NOMO-1 (cell line): ENCODE measurements around the gene ST6GALNAC6.

Experiments used
- DNase-seq, 2 experiments: peaks; one replicate each; lab custom pipeline; 2025; ENCODE audit not compliant: unreplicated experiment in 2 of 2; lab: John Stamatoyannopoulos, UW

The ST6GALNAC6 gene, protein sequence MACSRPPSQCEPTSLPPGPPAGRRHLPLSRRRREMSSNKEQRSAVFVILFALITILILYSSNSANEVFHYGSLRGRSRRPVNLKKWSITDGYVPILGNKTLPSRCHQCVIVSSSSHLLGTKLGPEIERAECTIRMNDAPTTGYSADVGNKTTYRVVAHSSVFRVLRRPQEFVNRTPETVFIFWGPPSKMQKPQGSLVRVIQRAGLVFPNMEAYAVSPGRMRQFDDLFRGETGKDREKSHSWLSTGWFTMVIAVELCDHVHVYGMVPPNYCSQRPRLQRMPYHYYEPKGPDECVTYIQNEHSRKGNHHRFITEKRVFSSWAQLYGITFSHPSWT

DNA sequence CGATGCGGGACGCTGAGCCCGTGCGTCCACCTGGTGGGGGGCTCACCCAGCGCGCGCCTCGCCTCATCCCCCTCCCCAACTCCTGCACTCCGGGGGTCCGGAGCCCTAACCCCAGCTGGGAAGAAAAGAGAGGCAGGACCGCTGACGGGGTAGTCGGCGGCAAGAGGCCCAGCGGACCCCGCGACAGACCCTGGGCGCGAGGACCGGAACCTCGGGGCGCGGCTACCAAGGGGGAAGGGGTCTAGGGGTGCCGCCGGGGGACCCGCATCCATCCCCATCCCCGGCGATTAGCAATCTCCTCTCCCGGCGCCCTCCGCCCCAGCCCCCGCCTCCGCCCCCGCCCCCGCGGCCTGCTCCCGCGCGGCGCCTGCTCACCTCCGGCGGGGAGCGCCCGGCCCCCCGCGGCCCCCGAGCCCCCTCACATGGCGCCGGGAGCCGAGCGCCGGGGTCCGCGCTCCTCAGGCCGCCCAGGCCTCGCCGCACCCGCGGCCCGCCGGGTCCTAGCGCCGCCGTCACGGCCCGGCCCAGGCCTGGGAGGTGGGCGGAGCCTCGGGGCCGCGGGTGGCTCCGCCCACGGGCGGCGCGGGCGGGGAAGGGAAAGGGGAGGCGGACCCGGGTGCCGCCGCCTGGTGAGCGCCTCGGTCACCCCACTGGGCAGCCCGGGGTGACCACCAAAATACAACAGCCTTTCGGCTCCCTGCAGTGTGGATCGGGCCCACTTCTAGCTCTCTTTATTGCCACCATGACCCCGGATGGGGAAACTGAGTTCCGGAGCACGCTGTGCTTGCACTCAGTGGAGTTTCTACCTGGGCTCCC, at the start of gene ST6GALNAC6:
TSS of gene ST6GALNAC6 (minus strand) at position 476 of the 816 bp plus-strand sequence. CDS start 1,622 bp downstream, outside the sequence.
- peak; percentile 44 to 72 for DNase-seq

DNA sequence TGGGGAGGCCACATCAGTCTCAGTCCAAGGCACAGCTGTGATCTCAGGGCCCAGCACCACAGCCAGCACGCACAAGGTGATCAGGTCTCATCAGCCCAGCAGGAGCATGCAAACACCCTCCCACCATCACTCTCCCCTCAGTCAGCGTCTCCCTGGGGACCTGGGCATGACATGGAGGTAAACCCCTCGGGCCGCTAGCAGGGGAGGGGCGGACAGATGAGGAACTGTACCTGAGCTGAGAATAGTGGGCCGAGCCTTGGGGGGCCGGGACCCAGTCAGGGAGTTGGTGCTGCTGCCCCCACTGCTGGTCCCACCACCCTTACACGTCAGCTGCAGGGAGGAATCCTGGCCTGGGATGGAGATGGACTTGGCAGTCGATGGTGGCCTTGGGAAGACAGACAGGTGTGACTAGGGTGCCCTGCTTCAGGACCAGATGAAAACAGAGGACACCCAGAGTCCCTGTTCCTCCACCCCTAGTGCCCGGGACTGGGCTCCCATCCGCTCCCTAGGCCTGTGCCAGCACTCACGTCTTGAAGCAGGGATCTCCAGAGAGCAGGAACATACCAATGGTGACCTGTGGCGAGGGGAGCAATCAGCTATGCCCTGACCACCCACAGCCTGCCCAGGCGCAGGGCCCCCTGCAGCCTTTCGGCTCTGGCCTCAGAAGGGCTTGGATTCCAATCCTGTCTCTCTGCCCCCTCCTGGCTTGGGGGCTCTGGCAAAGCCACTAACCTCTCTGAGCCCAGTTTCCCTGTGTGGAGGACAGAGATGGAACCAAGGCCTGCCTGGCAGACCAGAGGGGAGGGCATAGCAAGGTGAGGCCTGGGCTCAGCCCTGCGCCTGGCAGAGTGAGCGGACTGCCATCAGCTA, 48.7 kb upstream of the ST6GALNAC6 start:
- DNase-seq: no peak

DNA sequence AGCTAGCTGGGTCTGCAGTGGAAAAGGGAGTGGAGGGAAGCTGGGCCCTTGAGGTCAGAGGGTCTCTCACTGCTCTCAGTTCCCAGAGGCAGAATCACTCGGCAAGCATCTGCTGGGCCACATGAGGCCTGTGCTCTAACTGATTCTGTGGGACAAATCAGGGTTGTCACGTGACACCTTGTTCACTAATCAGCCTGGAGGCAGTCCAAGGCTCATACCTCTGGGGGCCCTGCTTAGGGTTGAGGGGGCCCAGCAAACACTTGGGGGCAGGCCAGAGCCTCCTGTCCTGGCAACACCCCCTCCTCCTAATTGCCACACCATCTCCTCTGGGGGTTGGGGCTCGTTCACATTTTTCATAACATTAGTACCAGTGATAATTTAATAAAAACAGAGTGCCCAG, 47.3 kb upstream of the ST6GALNAC6 start:
- no peak for DNase-seq

DNA sequence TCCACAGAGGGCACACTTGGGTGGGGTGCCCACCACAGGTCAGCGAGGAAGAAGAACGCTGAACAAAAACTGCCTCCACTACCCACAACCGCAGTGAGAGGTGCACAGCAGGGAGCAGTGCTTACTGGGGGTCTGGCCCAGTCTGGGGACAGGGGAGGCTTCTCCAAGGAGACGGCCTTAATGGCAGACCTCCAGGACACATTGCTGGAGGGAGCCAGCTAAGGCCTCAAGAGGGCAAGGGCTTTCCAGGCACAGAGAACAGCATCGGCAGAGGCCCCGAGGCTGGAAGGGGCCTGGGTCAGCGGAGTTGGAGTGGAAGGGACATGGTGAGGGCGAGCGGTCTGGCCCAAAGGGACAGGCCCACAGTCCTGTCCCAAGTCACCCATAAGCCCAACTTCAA, 46.5 kb upstream of the ST6GALNAC6 start:
- no peak for DNase-seq

DNA sequence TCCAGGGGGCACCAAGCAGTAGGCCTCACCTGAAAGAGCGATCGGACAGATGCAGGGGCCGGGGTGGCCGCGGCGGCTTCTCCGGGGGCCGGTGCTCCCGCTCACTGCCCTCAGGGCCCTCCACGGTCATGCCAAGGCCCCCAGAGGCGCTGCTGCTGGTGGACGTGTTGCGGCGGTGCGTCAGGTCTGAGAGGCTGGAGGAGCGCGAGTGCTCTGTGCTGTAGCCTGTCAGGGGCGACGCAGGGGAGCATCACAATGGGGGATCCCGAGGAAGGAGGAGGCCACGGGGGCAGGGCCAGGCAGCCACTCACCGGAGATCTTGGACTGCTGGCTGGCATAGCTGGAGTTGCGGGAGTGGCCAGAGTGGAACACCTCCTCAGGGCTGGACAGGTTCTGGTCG, 45.9 kb upstream of the ST6GALNAC6 start:
- no peak for DNase-seq

DNA sequence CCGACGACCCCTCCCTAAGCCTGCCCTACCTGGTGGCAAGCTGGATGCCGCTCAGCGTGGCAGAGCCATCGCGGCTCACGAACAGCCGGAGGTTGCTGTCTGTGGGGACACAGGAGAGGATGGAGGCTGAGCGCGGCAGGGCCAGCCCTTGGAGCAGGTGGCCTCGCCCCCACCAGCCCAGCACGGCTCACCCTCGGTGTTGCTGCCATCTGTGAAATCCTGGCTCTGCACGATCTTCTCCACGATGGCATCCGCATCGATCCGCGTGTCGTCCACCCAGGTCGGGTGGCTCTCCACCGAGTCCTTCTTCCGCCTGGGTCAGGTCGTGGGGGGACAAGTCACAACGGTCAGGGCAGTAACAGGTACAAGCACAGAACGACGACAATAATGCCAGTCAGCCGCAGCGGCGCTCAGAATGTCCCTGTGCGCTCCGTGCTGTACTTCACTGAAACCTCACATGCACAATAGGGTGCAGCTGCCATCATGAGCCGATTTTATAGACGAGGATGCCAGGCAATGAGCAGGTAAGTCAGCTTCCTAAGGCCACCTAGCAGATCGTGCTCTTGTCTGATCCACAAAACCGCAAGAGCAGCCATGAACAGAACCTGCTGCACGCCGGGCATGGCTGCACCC, 45.3 kb upstream of the ST6GALNAC6 start:
- no peak for DNase-seq

DNA sequence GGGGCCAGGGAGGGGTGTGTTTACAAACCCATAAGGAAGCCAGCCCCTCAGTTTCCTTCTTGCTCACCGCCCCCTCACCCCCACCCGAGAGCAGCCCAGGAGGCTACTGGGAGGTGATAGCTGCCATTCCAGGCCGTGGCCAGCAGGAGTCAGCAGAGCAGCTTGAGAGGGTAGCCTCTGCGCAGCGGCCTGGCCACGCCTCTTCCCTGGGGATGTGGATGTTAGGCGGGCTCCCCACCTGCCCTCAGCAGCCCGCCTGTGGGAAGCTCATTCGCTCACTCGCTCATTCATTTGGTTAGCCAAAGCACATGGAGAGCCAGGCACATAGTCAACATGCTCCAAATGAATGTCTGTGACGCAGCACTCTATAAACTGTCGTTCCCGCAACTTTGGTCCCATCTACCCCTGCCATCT, 44.3 kb upstream of the ST6GALNAC6 start:
- peak; percentile 58 to 67 for DNase-seq

DNA sequence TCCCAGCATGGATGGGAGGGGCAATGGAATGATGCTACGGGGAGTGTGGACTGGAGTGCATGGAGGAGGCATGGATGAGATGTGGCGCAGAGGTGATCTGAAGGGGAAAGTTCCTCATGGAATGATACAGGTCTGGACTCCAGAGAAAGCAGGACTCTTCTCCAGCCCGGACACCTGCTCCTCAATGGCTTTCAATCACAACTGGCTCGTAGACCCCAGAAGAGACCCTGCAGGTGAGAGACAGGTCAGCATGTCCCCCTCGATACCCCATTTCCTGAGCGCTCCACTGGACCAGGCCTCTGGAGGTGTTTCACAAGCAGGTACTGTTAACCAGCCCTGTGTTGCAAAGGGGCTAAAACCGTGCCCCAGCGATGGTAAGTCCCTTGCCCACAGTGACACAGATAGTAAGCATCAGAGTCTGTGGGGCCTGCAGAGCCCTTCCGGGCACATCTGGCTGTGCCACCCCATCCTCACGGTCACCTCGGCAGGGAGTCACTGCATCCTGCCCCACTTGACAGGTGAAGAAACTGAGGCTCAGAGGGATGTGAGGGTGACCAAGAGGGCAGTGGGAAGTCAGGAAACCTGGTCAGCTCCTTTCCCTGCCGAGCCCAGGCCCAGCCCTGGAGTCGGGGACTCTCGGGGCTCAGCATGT, 43.7 kb upstream of the ST6GALNAC6 start:
- DNase-seq: no peak

DNA sequence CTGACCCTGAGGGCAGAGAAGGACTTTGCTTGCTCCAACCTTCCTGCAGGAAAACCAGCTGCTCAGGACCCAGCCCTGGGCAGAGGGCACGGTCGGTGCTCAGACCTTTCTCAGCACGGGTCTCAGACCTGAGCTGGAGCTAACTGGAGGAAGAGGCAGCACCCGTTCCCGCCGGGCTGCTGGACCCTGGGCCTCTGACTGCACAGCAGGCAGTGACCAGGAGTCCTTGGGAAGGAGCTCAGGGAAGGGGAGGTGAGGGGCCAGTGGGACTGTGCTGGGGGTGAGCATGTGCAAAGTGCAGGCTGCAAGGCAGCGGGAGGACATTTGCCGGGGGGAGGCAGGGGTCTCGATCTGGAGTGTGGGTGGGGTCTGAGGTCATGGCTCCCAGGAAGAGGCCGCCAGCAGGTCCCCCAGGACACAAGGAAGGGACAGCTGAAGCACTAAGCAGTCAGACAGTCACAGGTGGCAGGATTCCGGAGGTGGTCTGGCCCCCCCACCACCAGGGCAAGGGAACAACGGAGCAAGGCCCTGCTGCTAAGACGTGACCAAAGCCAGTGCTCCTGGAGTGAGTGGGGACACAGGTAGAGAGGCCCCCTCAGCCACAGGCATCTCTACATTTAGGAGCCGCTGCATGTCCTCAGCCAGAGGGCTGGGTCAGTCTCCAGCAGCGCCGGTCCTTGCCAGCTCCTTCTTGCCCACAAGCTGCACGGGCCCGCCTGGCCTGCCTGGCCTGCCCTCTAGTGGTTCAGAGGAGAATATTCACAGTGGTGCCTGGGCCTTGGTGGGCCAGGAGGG, 43.0 kb upstream of the ST6GALNAC6 start:
- peak; percentile 44 to 74 for DNase-seq

DNA sequence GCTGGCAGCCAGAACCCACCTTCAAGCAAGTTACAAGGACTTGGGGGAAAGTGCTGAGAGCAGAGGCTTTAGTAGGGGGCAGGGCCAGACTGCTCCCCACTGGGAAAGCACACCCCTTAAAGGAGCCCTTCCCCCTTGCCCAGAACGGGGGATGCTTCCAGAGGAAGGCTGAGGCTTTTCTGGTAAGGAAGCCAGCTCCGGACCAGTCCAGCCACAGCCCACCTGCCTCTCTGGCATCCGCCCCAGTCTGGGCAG, 42.5 kb upstream of the ST6GALNAC6 start:
- DNase-seq: no peak

DNA sequence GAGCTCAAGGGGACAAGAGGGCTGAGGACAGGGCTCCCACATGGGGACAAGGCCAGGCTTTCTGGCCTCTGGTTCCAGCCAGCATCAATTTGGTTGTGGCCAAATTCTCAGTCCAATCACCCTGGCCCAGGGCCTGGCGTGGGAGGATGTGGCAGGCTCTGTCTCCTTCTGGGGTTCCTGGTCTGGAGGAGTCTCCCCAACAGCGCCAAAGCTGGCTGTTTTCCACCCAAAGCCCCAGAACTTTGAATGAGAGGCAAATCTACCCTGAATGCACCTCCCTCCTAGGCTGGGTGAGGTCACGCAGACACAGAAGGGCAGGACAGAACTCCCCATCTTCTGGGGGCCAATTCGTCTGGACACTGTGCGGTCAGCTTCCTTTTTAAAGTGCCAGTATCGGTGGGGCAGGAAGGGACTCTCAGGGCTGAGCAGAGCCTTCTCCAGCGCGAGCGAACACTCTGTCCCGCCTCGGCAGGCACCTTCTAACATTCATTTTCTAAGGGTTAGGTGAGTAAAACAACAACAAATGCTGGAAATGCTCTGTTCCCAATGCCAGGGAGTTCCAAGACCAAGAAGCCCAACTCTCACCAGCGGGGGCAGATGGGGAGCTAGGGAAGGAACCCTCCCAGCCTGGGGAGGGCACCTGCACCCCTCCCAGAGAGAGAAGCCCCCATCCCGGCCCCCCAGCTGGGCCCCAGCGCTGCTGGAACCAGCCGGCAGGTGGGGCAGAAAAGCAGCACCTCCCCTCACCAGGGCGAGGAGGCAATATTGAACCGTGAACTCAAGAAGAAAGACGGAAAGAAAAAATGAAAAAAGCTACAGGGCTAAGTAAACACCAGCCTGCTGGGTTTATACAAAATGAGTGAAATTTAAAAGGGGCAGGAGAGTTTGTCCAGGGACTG, 41.9 kb upstream of the ST6GALNAC6 start:
- no peak for DNase-seq

DNA sequence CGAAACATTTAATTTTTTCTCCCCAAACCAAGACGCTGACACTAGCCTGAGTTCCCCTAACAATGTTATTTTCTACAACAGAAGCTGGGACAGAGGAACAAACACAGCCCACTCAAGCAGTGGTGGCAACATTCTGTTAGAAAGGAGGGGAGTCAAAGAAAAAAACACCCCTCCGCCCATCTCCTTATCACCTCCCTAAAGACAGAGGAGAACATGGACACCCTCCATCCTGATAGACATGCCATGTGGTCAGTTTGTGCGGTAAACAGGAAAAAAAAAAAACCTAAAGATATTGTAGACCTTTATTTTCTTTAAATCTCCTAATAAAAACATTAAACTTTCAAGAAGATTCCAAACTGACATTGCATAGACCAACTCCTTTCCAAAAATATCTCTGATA, 41.2 kb upstream of the ST6GALNAC6 start:
- DNase-seq: no peak

DNA sequence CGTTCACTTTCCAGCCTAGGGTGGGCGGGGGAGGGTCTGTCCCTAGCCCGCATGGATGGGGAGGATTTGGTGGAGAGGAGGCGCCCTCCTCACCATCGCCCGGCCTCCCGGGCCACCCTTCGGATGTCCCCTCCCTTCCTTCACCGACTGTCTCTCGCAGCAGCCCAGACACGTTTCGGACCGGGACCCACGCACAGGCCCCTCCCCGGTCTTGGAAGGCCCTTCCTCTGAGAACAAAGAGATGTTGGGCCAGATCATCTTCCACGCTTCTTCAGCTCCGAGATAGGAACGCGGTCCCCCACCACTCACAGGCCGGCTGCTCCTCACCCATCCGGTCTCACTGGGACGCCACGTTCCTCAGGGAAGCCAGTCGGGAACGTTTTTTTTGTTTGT, 38.9 kb upstream of the ST6GALNAC6 start:
- DNase-seq: no peak

DNA sequence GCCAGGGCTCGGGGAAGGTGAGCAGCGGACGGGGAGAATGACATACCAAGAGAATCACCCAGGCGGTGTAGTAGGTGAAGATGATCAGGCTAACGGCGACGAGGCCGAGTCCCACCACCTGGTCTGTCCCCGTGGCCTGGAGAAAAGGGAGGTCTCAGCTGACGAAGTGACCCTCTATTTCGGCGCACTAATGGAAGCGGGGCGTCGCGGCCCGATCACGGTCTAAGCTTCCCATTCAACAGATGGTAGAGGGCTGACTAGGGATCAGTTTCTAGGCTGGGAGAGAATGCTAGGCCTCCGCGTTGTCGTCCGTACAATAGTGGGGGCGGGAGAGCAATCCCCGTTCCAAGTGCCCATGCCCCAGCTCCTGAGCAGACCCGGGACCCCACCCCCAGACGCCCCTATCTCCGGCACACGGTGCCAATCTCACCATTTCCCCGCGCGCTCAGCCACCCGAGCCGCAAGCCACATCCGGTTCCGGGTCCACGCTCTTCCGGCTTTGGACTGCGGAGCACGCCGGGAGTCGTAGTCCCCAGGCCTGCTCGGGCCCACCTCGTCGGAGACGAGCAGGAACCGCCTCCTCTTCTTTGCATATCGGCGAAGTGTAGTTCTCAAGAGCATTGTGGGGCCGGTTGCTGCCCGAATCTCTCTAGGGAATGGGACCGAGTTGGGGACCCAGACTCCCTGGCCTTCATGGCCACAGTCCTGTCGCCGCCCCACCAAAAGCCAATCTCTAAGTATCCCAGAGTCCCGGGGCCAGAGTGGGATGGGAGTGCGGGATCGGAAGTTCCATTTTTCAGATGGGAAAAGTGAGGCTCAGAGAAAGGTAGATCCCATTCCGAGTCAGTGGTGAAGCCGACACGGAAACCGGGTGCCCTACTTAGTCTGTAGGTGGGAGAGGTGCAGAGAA, 38.2 kb upstream of the ST6GALNAC6 start, which contains the start of gene DPM2:
TSS of gene DPM2 (minus strand) at position 467 of the 910 bp plus-strand sequence. CDS start at position 433, 34 bp downstream.
- DNase-seq: peak; percentile 78 to 87

DNA sequence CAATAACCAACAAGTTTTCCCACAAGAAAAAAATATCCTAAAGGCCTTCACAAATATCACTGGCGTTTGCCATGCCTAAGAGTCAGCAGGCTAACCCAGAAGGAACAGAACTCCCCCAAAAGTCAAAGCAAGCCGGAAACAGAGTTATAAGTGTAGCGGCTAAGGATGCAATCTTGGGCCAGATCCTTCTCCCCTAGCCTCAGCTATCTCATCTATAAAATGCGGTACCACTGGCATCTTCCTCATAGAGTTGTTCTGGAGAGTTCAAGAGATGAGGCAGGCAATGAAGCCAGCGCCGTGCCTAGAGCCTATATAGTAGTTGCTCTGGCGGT, 37.6 kb upstream of the ST6GALNAC6 start:
- no peak for DNase-seq

DNA sequence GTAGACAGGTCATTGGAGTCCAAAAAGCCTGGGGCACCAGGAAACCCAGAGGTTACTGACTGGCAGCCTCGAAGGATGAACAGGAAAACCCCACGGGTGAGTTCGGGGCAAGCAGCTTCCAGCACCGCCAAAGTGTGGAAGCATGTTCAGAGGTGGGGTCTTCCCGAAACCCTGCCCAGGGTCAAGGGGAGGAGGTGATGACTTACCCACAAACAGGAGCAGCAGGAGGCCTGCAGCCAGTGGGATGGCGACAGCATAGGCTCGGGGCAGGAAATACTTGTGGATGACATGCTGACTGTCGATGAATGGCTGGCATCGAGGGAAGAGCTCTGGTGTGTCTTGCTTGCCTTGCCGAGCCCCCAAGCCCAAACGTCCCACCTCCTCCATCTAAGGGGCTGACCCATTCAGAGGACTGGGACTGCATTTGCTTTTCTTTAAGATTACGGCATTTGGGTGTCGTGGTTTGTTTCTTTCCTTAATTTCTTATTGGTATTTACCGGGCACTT, 37.0 kb upstream of the ST6GALNAC6 start:
- DNase-seq: no peak

DNA sequence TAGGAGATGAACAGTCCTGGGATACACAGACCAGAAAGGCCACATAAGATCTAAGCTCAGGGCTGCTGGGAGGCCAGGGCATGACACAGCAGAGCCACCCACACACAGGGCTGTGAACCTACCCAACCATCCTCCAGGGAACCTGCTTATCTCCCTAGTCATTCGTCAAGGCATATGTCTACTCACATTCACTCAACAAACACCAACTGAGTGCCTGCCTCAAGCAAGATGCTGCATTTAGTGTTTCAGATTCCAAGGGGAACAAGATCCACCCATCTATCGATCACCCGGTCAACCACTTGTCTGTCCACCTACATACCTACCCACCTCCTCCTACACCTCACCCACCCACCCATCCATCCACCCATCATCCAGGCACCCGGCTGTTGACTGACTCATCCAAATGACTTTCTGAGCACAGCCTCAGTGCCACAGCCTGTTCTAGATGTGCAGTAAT, 36.4 kb upstream of the ST6GALNAC6 start:
- DNase-seq: no peak
